GM12872 (cell line): ENCODE measurements around the gene PLEKHO2.

Experiments
- TF ChIP-seq, protein P1 (sequence below): IDR thresholded peaks from 3 replicates; pipeline ENCODE4 v1.5.1; 2011; ENCODE audit warnings: low read depth, mild to moderate bottlenecking, low read length, moderate library complexity; ENCODE audit not compliant: insufficient read depth

The PLEKHO2 gene

DNA sequence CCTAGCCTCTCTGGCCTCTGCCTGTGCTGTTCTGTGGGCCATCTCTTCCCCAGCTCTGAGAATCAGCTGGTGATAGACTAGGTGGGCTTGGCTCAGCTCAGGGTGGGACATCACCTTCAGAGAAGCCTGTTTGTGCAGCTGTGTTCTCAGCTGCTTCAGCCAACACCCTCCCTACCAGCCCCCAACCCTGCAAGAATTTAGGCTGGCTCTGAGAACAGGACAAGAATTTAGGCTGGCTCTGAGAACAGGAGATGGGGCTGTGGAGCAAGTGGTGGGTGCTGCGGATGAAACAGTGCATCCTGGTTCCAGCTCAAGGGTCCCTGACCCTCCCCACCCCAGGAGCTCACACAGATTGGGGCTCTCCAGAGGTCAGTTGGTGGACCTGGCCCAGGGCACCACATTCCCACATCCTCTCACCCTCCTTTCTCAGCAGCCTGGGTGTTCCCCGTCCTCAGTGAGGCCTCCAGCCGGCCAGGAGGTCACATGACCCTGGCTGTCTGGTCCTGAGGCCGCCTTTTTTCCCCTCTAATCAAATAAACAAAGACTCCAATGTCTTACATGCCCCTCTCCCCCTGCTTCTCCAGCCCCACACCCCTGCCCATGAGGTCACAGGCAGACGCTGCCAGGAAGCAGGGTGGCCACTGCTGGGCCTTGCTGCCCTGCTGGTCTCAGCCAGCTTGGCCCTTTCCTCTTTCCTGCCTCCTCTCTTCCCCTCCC is 14.9 kb downstream of the PLEKHO2 start:
- TF ChIP-seq, protein P1, sequence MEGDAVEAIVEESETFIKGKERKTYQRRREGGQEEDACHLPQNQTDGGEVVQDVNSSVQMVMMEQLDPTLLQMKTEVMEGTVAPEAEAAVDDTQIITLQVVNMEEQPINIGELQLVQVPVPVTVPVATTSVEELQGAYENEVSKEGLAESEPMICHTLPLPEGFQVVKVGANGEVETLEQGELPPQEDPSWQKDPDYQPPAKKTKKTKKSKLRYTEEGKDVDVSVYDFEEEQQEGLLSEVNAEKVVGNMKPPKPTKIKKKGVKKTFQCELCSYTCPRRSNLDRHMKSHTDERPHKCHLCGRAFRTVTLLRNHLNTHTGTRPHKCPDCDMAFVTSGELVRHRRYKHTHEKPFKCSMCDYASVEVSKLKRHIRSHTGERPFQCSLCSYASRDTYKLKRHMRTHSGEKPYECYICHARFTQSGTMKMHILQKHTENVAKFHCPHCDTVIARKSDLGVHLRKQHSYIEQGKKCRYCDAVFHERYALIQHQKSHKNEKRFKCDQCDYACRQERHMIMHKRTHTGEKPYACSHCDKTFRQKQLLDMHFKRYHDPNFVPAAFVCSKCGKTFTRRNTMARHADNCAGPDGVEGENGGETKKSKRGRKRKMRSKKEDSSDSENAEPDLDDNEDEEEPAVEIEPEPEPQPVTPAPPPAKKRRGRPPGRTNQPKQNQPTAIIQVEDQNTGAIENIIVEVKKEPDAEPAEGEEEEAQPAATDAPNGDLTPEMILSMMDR: no peak

DNA sequence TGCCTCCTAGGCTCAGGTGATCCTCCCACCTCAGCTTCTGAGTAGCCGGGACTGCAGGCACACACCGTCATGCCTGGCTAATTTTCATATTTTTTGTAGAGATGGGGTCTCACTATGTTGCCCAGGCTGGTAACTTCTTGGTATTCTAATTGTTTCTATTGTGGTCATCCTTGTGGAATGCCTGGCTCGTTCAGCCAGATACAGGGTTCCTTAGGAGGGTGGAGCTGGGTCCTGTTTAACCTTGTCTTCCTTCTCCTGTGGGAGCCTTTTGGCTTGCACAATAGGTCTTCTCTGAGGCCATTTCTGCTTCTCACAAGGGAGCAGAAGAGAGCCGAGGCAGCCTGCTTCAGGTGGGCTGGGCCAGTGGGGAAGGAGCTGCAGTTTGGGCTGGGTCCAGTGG is 15.7 kb downstream of the PLEKHO2 start:
- TF ChIP-seq, protein P1: no peak

DNA sequence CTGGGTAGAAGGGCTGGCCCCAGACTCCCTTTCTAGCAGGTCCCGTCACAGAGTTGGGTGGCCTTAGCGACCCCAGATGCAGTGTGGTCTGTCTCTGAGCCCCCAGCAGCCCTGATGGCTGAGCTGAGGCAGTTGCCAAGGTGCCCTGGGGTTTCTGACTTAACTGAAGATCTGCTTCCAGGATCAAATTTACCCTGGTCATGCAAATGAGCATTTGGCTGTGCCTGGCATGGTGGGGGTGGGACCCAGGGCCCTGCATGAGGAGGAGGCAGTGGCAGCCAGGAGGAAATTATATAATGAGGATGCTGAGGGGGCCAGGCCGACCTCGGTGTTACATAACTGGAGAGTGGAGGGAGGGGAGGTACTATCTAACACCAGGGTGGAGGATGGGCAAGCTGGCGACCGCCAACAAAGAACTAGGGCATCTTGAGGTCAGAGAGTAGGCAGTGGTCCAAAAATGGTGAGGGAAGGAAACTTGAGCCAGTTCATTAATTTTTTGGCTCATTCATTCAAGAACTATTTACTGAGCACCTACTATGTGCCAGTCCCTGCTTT is 16.4 kb downstream of the PLEKHO2 start:
- TF ChIP-seq, protein P1: no peak

DNA sequence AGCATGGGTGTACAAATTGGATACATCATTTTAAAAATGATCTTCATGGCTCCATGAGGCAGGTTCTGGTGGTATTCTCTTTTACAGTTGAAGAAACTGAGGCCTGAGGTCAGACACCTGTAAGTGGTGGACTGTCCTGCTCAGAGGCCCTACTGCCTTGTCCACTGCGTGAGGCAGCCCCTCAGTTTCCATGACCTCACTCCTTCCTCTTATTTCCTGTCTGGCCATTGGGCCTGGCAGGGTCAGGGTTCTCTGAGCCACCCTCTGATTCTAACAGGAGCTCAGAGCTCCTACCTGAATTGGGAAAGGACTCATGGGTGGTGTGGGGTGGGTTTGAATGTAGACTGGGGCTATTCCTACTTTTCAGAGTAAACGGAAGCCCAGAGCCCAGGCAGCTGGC is 17.5 kb downstream of the PLEKHO2 start:
- TF ChIP-seq, protein P1: no peak

DNA sequence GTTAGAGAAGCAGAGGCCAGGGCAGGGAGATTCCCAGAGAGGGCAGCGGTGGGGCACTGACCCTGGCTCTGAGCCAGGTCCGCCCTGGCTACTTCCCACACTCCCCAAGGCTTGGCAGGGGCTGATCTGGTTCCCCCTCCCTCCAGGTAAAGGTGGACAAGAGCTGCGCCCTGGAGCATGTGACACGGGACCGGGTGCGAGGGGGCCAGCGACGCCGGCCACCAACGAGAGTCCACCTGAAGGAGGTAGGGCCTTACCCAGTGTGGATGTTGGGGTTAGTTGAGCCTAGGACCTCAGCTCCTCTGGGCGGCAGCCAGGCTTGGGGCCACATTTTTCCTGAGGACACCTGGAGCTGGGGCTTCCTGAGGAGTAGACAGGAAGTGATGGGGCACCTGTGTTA is 19.6 kb downstream of the PLEKHO2 start:
- TF ChIP-seq, protein P1: no peak

DNA sequence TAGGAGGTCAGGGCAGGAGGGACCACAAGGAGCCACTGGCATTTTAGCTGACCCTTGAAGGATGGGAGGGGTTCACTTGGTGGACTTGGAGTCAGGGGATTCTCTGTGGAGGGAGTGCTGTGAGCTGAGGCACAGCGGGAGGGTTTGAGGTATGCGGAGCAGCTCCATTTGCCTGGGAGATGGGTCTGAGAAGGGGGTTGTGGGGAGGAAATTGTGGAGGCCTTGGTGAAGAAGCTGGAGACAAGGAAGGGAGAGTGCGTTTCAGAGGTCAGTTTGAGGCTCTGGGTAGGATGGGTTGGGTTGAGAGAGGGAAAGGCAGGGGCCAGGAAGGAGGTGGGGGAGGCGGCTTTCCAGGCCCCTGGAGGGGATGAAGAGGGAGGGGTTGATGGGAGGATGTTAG is 20.2 kb downstream of the PLEKHO2 start:
- TF ChIP-seq, protein P1: no peak

DNA sequence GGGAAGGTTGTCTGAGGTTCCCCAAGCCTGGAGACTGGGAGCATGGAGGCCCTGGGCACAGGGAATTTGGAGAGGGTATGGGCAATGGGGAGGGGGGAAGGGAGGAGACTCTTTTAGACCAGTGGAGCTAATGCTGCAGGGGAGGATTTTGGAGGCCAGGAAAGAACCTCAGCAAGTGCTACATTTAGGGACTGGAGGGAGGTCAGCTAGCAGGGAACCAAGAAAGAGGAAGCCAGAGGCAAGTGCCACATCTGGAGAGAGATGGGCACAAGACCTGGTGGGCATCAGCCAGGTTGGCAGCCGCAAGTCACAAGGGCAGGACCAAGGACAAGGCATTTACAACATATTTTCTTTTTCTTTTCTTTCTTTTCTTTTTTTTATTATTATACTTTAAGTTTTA is 20.7 kb downstream of the PLEKHO2 start:
- TF ChIP-seq, protein P1: no peak
